Smooth muscle cell (in vitro differentiated cells): ENCODE results near the gene KIF1B. TPM values are rescaled to one million over a fixed set of nuclear protein-coding genes. Genes with fewer than 3 reads are reported as not detected.
"Not testable (repeated sequence)": the region's sequence is repeated elsewhere in the genome, so short reads cannot be mapped to it uniquely, and the experiment has no call there.

Experiments
- DNase-seq: peaks from one replicate; lab custom pipeline; 2025; ENCODE audit not compliant: unreplicated experiment; lab: John Stamatoyannopoulos, UW
- H2AFZ ChIP-seq: fragments of 200-600 bp; sonication (generic); 2 replicates; pipeline ENCODE4 v1.6.0; 2016; ENCODE audit warnings: antibody characterized with exemption, low read depth, mild to moderate bottlenecking
- H3F3A ChIP-seq: fragments of 200-600 bp; sonication (generic); 2 replicates; pipeline ENCODE4 v1.6.0; 2017; ENCODE audit warnings: antibody characterized with exemption, low read depth
- H3K27ac ChIP-seq: fragments of 200-600 bp; sonication (generic); 2 replicates; pipeline ENCODE4 v1.5.1; 2016; ENCODE audit warnings: low read depth, mild to moderate bottlenecking
- H3K27me3 ChIP-seq: fragments of 200-600 bp; sonication (generic); 2 replicates; pipeline ENCODE4 v1.6.1; 2016; ENCODE audit warnings: low read depth, mild to moderate bottlenecking
- H3K36me3 ChIP-seq: fragments of 200-600 bp; sonication (generic); 2 replicates; pipeline ENCODE4 v1.5.1; 2016; ENCODE audit warnings: low read depth
- H3K4me1 ChIP-seq: fragments of 200-600 bp; sonication (generic); 2 replicates; pipeline ENCODE4 v1.5.1; 2016; ENCODE audit warnings: low read depth
- H3K4me2 ChIP-seq: fragments of 200-600 bp; sonication (generic); 2 replicates; pipeline ENCODE4 v1.6.0; 2016; ENCODE audit warnings: mild to moderate bottlenecking
- H3K4me3 ChIP-seq: fragments of 200-600 bp; sonication (generic); 2 replicates; pipeline ENCODE4 v1.5.1; 2016; ENCODE audit warnings: mild to moderate bottlenecking
- H3K79me2 ChIP-seq: fragments of 200-600 bp; sonication (generic); 2 replicates; pipeline ENCODE4 v1.6.0; 2016; ENCODE audit warnings: low read depth, mild to moderate bottlenecking
- H3K9ac ChIP-seq: fragments of 200-600 bp; sonication (generic); 2 replicates; pipeline ENCODE4 v1.6.0; 2016; ENCODE audit warnings: low read depth
- H3K9me3 ChIP-seq: fragments of 200-600 bp; sonication (generic); replicated peaks from 2 replicates; pipeline ENCODE4 v1.5.1; 2016; ENCODE audit warnings: low read depth
- H4K20me1 ChIP-seq: fragments of 200-600 bp; sonication (generic); 2 replicates; pipeline ENCODE4 v1.6.0; 2016; ENCODE audit warnings: low read depth
- CTCF ChIP-seq: fragments of 200-600 bp; sonication (generic); IDR thresholded peaks from 2 replicates; pipeline ENCODE4 v1.5.1; 2017; ENCODE audit warnings: borderline replicate concordance, mild to moderate bottlenecking, antibody characterized with exemption; ENCODE audit not compliant: insufficient read depth, poor library complexity, severe bottlenecking
- WGBS: methylation state at CpG from one replicate; pipeline ENCODE4 v1.1.7; 2016; ENCODE audit warnings: low lambda C conversion rate; 5-methylcytosine and 5-hydroxymethylcytosine counted together
- polyA plus RNA-seq: library from polyadenylated mRNA; unstranded; fragments of >200 nt; fragmentation: Nextera tagmentation; extraction: Ambion mirVana; gene quantifications from 2 replicates; pipeline ENCODE4 v1.2.1, GENCODE V29; 2016
- total RNA-seq: library from RNA; depleted of rRNA; stranded (reverse); fragments of >200 nt; gene quantifications from 2 replicates; pipeline ENCODE4 v1.2.3, GENCODE V29; 2014

KIF1B gene
- total and polyA plus RNA-seq, 2 experiments from 2014 or later, result 9.1 to 29.6 TPM

- peak overlapping the region; percentile 90 for H3K27ac ChIP-seq
- H2AFZ ChIP-seq, result no peak overlapping the region
- H3K9ac ChIP-seq, result peak overlapping the region; percentile 69
- H3K9me3 ChIP-seq, result no peaks in the 10 kb centered on the region
- WGBS, result 64% methylated on average over 6 of the region's 6 CpGs
- no peaks in the 10 kb centered on the region for H3K27me3 ChIP-seq
- H3K4me1 ChIP-seq, result no peaks in the 10 kb centered on the region
- H4K20me1 ChIP-seq, result peaks cover 99% of the 10 kb centered on the region
- H3K4me2 ChIP-seq, result peak overlapping the region; percentile 4
- no peak overlapping the region for H3K4me3 ChIP-seq
- H3K36me3 ChIP-seq, result no peaks in the 10 kb centered on the region
- DNase-seq, result no peak
- peaks cover 62% of the 10 kb centered on the region for H3K79me2 ChIP-seq
- no peak for TF ChIP-seq CTCF
- peaks cover 7% of the 10 kb centered on the region for H3F3A ChIP-seq
Observed at GRCh38 chr1:10252508-10252907, 42.1 kb downstream of the KIF1B start.

GRCh38 chr1:10253149-10253548 lies 42.8 kb downstream of the KIF1B start:
- no peak for DNase-seq
- Histone ChIP-seq H3F3A (peaks cover 7% of the 10 kb centered on the region), H3K9me3 (no peaks in the 10 kb centered on the region), H2AFZ (no peak overlapping the region), H3K4me1 (no peaks in the 10 kb centered on the region), H3K36me3 (no peaks in the 10 kb centered on the region), H3K79me2 (peaks cover 60% of the 10 kb centered on the region), H3K27me3 (no peaks in the 10 kb centered on the region), H4K20me1 (peaks cover 99% of the 10 kb centered on the region), H3K9ac (peak overlapping the region; percentile 69), H3K4me2 (peak overlapping the region; percentile 17), H3K4me3 (no peak overlapping the region), H3K27ac (peak overlapping the region; percentile 90)
- WGBS, result 88% methylated on average over 1 of the region's 1 CpG
- no peak for TF ChIP-seq CTCF

- Histone ChIP-seq H3K4me2 (peak overlapping the region; percentile 17), H3F3A (peaks cover 7% of the 10 kb centered on the region), H4K20me1 (peaks cover 99% of the 10 kb centered on the region), H3K9ac (peak overlapping the region; percentile 69), H3K27me3 (no peaks in the 10 kb centered on the region), H3K9me3 (no peaks in the 10 kb centered on the region), H3K27ac (peak overlapping the region; percentile 90), H3K79me2 (peaks cover 54% of the 10 kb centered on the region), H3K4me3 (no peak overlapping the region), H3K36me3 (no peaks in the 10 kb centered on the region), H3K4me1 (no peaks in the 10 kb centered on the region), H2AFZ (no peak overlapping the region)
- WGBS, result 6% methylated on average over 3 of the region's 3 CpGs
- TF ChIP-seq CTCF, result no peak
- DNase-seq, result no peak
Observed at GRCh38 chr1:10253755-10254154, 43.4 kb downstream of the KIF1B start.

GRCh38 chr1:10257851-10258250 lies 47.5 kb downstream of the KIF1B start:
- H4K20me1 ChIP-seq, result peaks cover 82% of the 10 kb centered on the region
- peaks cover 19% of the 10 kb centered on the region for H3K79me2 ChIP-seq
- H3K27ac ChIP-seq, result no peak overlapping the region
- DNase-seq, result no peak
- no peak overlapping the region for H2AFZ ChIP-seq
- no peaks in the 10 kb centered on the region for H3K9me3 ChIP-seq
- no peaks in the 10 kb centered on the region for H3K36me3 ChIP-seq
- no peaks in the 10 kb centered on the region for H3K4me1 ChIP-seq
- H3K4me3 ChIP-seq, result no peak overlapping the region
- no peak overlapping the region for H3K4me2 ChIP-seq
- WGBS, result 94% methylated on average over 4 of the region's 4 CpGs
- no peak for TF ChIP-seq CTCF
- peaks cover 4% of the 10 kb centered on the region for H3F3A ChIP-seq
- H3K27me3 ChIP-seq, result no peaks in the 10 kb centered on the region
- no peak overlapping the region for H3K9ac ChIP-seq

GRCh38 chr1:10259547-10259946 lies 49.2 kb downstream of the KIF1B start:
- Histone ChIP-seq H4K20me1 (peaks cover 66% of the 10 kb centered on the region), H3K79me2 (peaks cover 19% of the 10 kb centered on the region)
- H3K36me3 ChIP-seq, H3K4me2 ChIP-seq, H3K4me1 ChIP-seq, H3K27me3 ChIP-seq, H3K4me3 ChIP-seq, H3F3A ChIP-seq, H2AFZ ChIP-seq, DNase-seq, H3K9ac ChIP-seq, H3K27ac ChIP-seq, H3K9me3 ChIP-seq: not testable (repeated sequence)
- 86% methylated on average over 9 of the region's 9 CpGs for WGBS
